Measurements from ENCODE around the gene DACH1.

Gene DACH1

GRCh38 chr13:71722206-71722605 lies 144.8 kb downstream of the DACH1 start:
- Mint-ChIP-seq H3K4me3 (no peak overlapping the region), H3K36me3 (ENCODE audit: insufficient read depth) (no peaks in the 10 kb centered on the region), H3K27me3 (no peaks in the 10 kb centered on the region), H3K9me3 (no peaks in the 10 kb centered on the region), H3K4me1 (ENCODE audit: low read depth in 2 of 2) (no peaks in the 10 kb centered on the region), H3K27ac (no peak overlapping the region)
- DNase-seq (no peak), ATAC-seq (replicated peaks) (no peak)

GRCh38 chr13:71721104-71721503 lies 145.9 kb downstream of the DACH1 start:
- H3K9me3 Mint-ChIP-seq: no peaks in the 10 kb centered on the region
- no peak overlapping the region for H3K27ac Mint-ChIP-seq
- no peak for ATAC-seq (replicated peaks)
- H3K4me1 Mint-ChIP-seq (ENCODE audit: low read depth in 2 of 2): no peaks in the 10 kb centered on the region
- DNase-seq: no peak
- H3K36me3 Mint-ChIP-seq (ENCODE audit: insufficient read depth): no peaks in the 10 kb centered on the region
- H3K27me3 Mint-ChIP-seq: no peaks in the 10 kb centered on the region
- no peak overlapping the region for H3K4me3 Mint-ChIP-seq

- Mint-ChIP-seq H3K36me3 (ENCODE audit: insufficient read depth) (no peaks in the 10 kb centered on the region), H3K9me3 (no peaks in the 10 kb centered on the region), H3K4me1 (ENCODE audit: low read depth in 2 of 2) (no peaks in the 10 kb centered on the region), H3K27ac (no peak overlapping the region), H3K4me3 (no peak overlapping the region), H3K27me3 (no peaks in the 10 kb centered on the region)
- ATAC-seq (replicated peaks) (no peak), DNase-seq (no peak)
These were observed 148.1 kb downstream of the DACH1 start for GRCh38 chr13:71718931-71719330.

GRCh38 chr13:71714802-71715375 lies 152.1 kb downstream of the DACH1 start:
- no peak for DNase-seq
- no peaks in the 10 kb centered on the region for H3K9me3 Mint-ChIP-seq
- H3K4me3 Mint-ChIP-seq: no peak overlapping the region
- no peaks in the 10 kb centered on the region for H3K27me3 Mint-ChIP-seq
- H3K27ac Mint-ChIP-seq: no peak overlapping the region
- H3K4me1 Mint-ChIP-seq (ENCODE audit: low read depth in 2 of 2): no peaks in the 10 kb centered on the region
- no peak for ATAC-seq (replicated peaks)
- H3K36me3 Mint-ChIP-seq (ENCODE audit: insufficient read depth): no peaks in the 10 kb centered on the region

- no peak for DNase-seq
- Mint-ChIP-seq H3K9me3 (no peaks in the 10 kb centered on the region), H3K27ac (no peak overlapping the region), H3K36me3 (ENCODE audit: insufficient read depth) (no peaks in the 10 kb centered on the region), H3K4me1 (ENCODE audit: low read depth in 2 of 2) (no peaks in the 10 kb centered on the region), H3K4me3 (no peak overlapping the region), H3K27me3 (no peaks in the 10 kb centered on the region)
- no peak for ATAC-seq (replicated peaks)
These were observed 153.9 kb downstream of the DACH1 start for GRCh38 chr13:71712988-71713653.

GRCh38 chr13:71704656-71705055 lies 162.3 kb downstream of the DACH1 start:
- Mint-ChIP-seq H3K27ac (no peak overlapping the region), H3K27me3 (no peaks in the 10 kb centered on the region), H3K4me3 (no peak overlapping the region), H3K36me3 (ENCODE audit: insufficient read depth) (no peaks in the 10 kb centered on the region), H3K4me1 (ENCODE audit: low read depth in 2 of 2) (no peaks in the 10 kb centered on the region), H3K9me3 (peaks cover 2 to 6% of the 10 kb centered on the region in 2 donors)
- ATAC-seq (replicated peaks) (no peak), DNase-seq (no peak)

GRCh38 chr13:71703138-71703537 lies 163.9 kb downstream of the DACH1 start:
- H3K27me3 Mint-ChIP-seq: no peaks in the 10 kb centered on the region
- H3K9me3 Mint-ChIP-seq: peaks cover 2 to 6% of the 10 kb centered on the region in 2 donors
- H3K36me3 Mint-ChIP-seq (ENCODE audit: insufficient read depth): no peaks in the 10 kb centered on the region
- H3K27ac Mint-ChIP-seq: no peak overlapping the region
- H3K4me3 Mint-ChIP-seq: no peak overlapping the region
- DNase-seq (no peak), ATAC-seq (replicated peaks) (no peak)
- no peaks in the 10 kb centered on the region for H3K4me1 Mint-ChIP-seq (ENCODE audit: low read depth in 2 of 2)

- no peaks in the 10 kb centered on the region for H3K4me1 Mint-ChIP-seq (ENCODE audit: low read depth in 2 of 2)
- no peaks in the 10 kb centered on the region for H3K36me3 Mint-ChIP-seq (ENCODE audit: insufficient read depth)
- H3K9me3 Mint-ChIP-seq: peaks cover 2 to 6% of the 10 kb centered on the region in 2 donors
- H3K4me3 Mint-ChIP-seq: no peak overlapping the region
- H3K27me3 Mint-ChIP-seq: no peaks in the 10 kb centered on the region
- no peak for DNase-seq
- no peak overlapping the region for H3K27ac Mint-ChIP-seq
- ATAC-seq (replicated peaks): no peak
These were observed 164.8 kb downstream of the DACH1 start for GRCh38 chr13:71702253-71702652.

GRCh38 chr13:71701741-71702140 lies 165.3 kb downstream of the DACH1 start:
- Mint-ChIP-seq H3K36me3 (ENCODE audit: insufficient read depth) (no peaks in the 10 kb centered on the region), H3K27ac (no peak overlapping the region)

GRCh38 chr13:71699342-71699741 lies 167.7 kb downstream of the DACH1 start:
- ATAC-seq (replicated peaks): no peak

More at GRCh38 chr13:71701741-71702140, 165.3 kb downstream of the DACH1 start:
- peaks cover 4 to 6% of the 10 kb centered on the region in 2 donors for H3K9me3 Mint-ChIP-seq
- H3K4me1 Mint-ChIP-seq (ENCODE audit: low read depth in 2 of 2): no peaks in the 10 kb centered on the region
- no peak for DNase-seq
- no peaks in the 10 kb centered on the region for H3K27me3 Mint-ChIP-seq
- H3K4me3 Mint-ChIP-seq: no peak overlapping the region
- ATAC-seq (replicated peaks): no peak

GRCh38 chr13:71695662-71696061 lies 171.3 kb downstream of the DACH1 start:
- no peaks in the 10 kb centered on the region for H3K27me3 Mint-ChIP-seq
- no peak for DNase-seq
- no peaks in the 10 kb centered on the region for H3K36me3 Mint-ChIP-seq (ENCODE audit: insufficient read depth)
- no peaks in the 10 kb centered on the region for H3K4me1 Mint-ChIP-seq (ENCODE audit: low read depth in 2 of 2)
- H3K9me3 Mint-ChIP-seq: peaks cover 0 to 4% of the 10 kb centered on the region in 2 donors
- ATAC-seq (replicated peaks): no peak
- no peak overlapping the region for H3K27ac Mint-ChIP-seq
- no peak overlapping the region for H3K4me3 Mint-ChIP-seq

More at GRCh38 chr13:71699342-71699741, 167.7 kb downstream of the DACH1 start:
- H3K27ac Mint-ChIP-seq: no peak overlapping the region
- peaks cover 4 to 5% of the 10 kb centered on the region in 2 donors for H3K9me3 Mint-ChIP-seq
- no peaks in the 10 kb centered on the region for H3K36me3 Mint-ChIP-seq (ENCODE audit: insufficient read depth)
- no peaks in the 10 kb centered on the region for H3K4me1 Mint-ChIP-seq (ENCODE audit: low read depth in 2 of 2)
- H3K27me3 Mint-ChIP-seq: no peaks in the 10 kb centered on the region
- no peak for DNase-seq
- no peak overlapping the region for H3K4me3 Mint-ChIP-seq

GRCh38 chr13:71685072-71685471 lies 181.9 kb downstream of the DACH1 start:
- DNase-seq (no peak), ATAC-seq (replicated peaks) (no peak)
- Mint-ChIP-seq H3K4me3 (no peak overlapping the region), H3K27ac (no peak overlapping the region), H3K27me3 (no peaks in the 10 kb centered on the region), H3K9me3 (peaks cover 9 to 11% of the 10 kb centered on the region in 2 donors), H3K4me1 (ENCODE audit: low read depth in 2 of 2) (no peaks in the 10 kb centered on the region), H3K36me3 (ENCODE audit: insufficient read depth) (no peaks in the 10 kb centered on the region)

- H3K27ac Mint-ChIP-seq: no peak overlapping the region
- no peaks in the 10 kb centered on the region for H3K27me3 Mint-ChIP-seq
- peaks cover 9 to 14% of the 10 kb centered on the region in 2 donors for H3K9me3 Mint-ChIP-seq
- ATAC-seq (replicated peaks): no peak
- H3K36me3 Mint-ChIP-seq (ENCODE audit: insufficient read depth): no peaks in the 10 kb centered on the region
- DNase-seq: no peak
- no peak overlapping the region for H3K4me3 Mint-ChIP-seq
- H3K4me1 Mint-ChIP-seq (ENCODE audit: low read depth in 2 of 2): no peaks in the 10 kb centered on the region
These were observed 184.9 kb downstream of the DACH1 start for GRCh38 chr13:71681901-71682613.

- ATAC-seq (replicated peaks) (no peak), DNase-seq (no peak)
- H3K4me3 Mint-ChIP-seq: no peak overlapping the region
These were observed 189.9 kb downstream of the DACH1 start for GRCh38 chr13:71677124-71677523.

More at GRCh38 chr13:71677124-71677523, 189.9 kb downstream of the DACH1 start:
- Mint-ChIP-seq H3K4me1 (ENCODE audit: low read depth in 2 of 2) (no peaks in the 10 kb centered on the region), H3K36me3 (ENCODE audit: insufficient read depth) (no peaks in the 10 kb centered on the region), H3K9me3 (peaks cover 0 to 3% of the 10 kb centered on the region in 2 donors), H3K27me3 (no peaks in the 10 kb centered on the region), H3K27ac (no peak overlapping the region)

Measured in effector memory CD8-positive, alpha-beta T cell (primary cell).